KMS-11 (cell line): ENCODE measurements around the gene UCN2.

ENCODE experiments used
- H2AFZ ChIP-seq: fragments of 200-600 bp; sonication (generic); 2 replicates; pipeline ENCODE4 v1.6.1; 2016; ENCODE audit warnings: antibody characterized with exemption, mixed run types, low read depth
- H3K27ac ChIP-seq: fragments of 200-600 bp; sonication (generic); 2 replicates; pipeline ENCODE4 v1.6.1; 2016; ENCODE audit warnings: mild to moderate bottlenecking, mixed run types
- H3K27me3 ChIP-seq: fragments of 200-600 bp; sonication (generic); 2 replicates; pipeline ENCODE4 v1.6.1; 2017; ENCODE audit warnings: mild to moderate bottlenecking, low read depth, mixed run types, moderate library complexity; ENCODE audit not compliant: insufficient read depth
- H3K36me3 ChIP-seq: fragments of 200-600 bp; sonication (generic); 2 replicates; pipeline ENCODE4 v1.6.1; 2017; ENCODE audit warnings: mild to moderate bottlenecking, mixed run types; ENCODE audit not compliant: insufficient read depth
- H3K4me1 ChIP-seq: fragments of 200-600 bp; sonication (generic); 2 replicates; pipeline ENCODE4 v1.6.1; 2016; ENCODE audit warnings: mild to moderate bottlenecking, low read depth, mixed run types; ENCODE audit not compliant: poor library complexity, severe bottlenecking
- H3K4me2 ChIP-seq: fragments of 200-600 bp; sonication (generic); 2 replicates; pipeline ENCODE4 v1.7.0; 2016; ENCODE audit warnings: mild to moderate bottlenecking, mixed run types
- H3K4me3 ChIP-seq: fragments of 200-600 bp; sonication (generic); IDR thresholded peaks from 2 replicates; pipeline ENCODE4 v1.6.1; 2017; ENCODE audit warnings: low read depth, low read length, mixed read lengths; ENCODE audit not compliant: insufficient read depth
- H3K79me2 ChIP-seq: fragments of 200-600 bp; sonication (generic); 2 replicates; pipeline ENCODE4 v1.6.1; 2016; ENCODE audit warnings: low read depth, mixed run types; ENCODE audit not compliant: insufficient read depth
- H3K9ac ChIP-seq: fragments of 200-600 bp; sonication (generic); 2 replicates; pipeline ENCODE4 v1.6.1; 2016; ENCODE audit warnings: mild to moderate bottlenecking, mixed run types
- H4K20me1 ChIP-seq: fragments of 200-600 bp; sonication (generic); 2 replicates; pipeline ENCODE4 v1.6.1; 2016; ENCODE audit warnings: mild to moderate bottlenecking, mixed run types; ENCODE audit not compliant: insufficient read depth
- CTCF ChIP-seq: fragments of 200-600 bp; sonication (generic); conservative IDR thresholded peaks from 2 replicates; pipeline ENCODE4 v1.6.1; 2017; ENCODE audit warnings: low read depth, mild to moderate bottlenecking, antibody characterized with exemption, low read length, moderate library complexity, mixed read lengths

Gene UCN2

GRCh38 chr3:48565186-48565585, 1.6 kb upstream of the UCN2 start:
- H4K20me1 ChIP-seq = no peaks in the 10 kb centered on the region
- H3K9ac ChIP-seq = no peak overlapping the region
- no peaks in the 10 kb centered on the region for H3K4me1 ChIP-seq
- H3K36me3 ChIP-seq = no peaks in the 10 kb centered on the region
- TF ChIP-seq CTCF = no peak
- no peaks in the 10 kb centered on the region for H3K79me2 ChIP-seq
- H3K4me3 ChIP-seq = no peak overlapping the region
- H3K27me3 ChIP-seq = no peaks in the 10 kb centered on the region
- H3K27ac ChIP-seq = no peak overlapping the region
- H2AFZ ChIP-seq = no peak overlapping the region
- no peak overlapping the region for H3K4me2 ChIP-seq

DNA sequence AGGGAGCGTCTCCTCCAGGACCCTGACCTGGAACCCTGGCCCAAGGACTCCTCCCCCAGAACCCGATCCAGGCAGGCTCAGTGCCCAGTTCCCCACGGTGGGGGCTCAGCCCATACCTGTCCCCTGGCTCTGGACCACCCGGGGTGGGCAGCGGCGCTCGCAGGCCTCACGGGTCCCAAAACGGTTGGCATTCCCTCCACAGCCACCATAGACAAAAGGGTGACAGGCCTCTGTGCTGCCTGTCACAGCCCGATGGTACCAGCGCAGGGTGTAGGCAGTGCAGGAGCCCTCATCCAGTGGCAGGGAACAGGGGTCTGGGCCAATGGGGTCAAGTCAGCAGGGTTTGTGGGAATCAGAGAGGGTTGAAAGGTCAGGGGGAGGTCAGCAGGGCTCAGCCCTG, 1.1 kb upstream of the UCN2 start:
- no peak overlapping the region for H3K4me2 ChIP-seq
- TF ChIP-seq CTCF = no peak
- H3K4me3 ChIP-seq = no peak overlapping the region
- no peak overlapping the region for H3K9ac ChIP-seq
- H4K20me1 ChIP-seq = no peaks in the 10 kb centered on the region
- no peak overlapping the region for H3K27ac ChIP-seq
- H2AFZ ChIP-seq = no peak overlapping the region
- no peaks in the 10 kb centered on the region for H3K27me3 ChIP-seq
- H3K4me1 ChIP-seq = no peaks in the 10 kb centered on the region
- H3K36me3 ChIP-seq = no peaks in the 10 kb centered on the region
- no peaks in the 10 kb centered on the region for H3K79me2 ChIP-seq

- Histone ChIP-seq H3K36me3 (no peaks in the 10 kb centered on the region), H3K4me3 (no peak overlapping the region), H3K4me2 (no peak overlapping the region), H2AFZ (no peak overlapping the region), H4K20me1 (no peaks in the 10 kb centered on the region), H3K79me2 (no peaks in the 10 kb centered on the region), H3K27ac (no peak overlapping the region), H3K9ac (no peak overlapping the region), H3K4me1 (no peaks in the 10 kb centered on the region), H3K27me3 (no peaks in the 10 kb centered on the region)
- TF ChIP-seq CTCF = no peak
Observed at GRCh38 chr3:48564022-48564421, 441 bp upstream of the UCN2 start.

- no peak overlapping the region for H3K27ac ChIP-seq
- no peak overlapping the region for H3K4me3 ChIP-seq
- no peak overlapping the region for H3K4me2 ChIP-seq
Observed at GRCh38 chr3:48562367-48563095, 1.1 kb downstream of the UCN2 start.

More at GRCh38 chr3:48562367-48563095, 1.1 kb downstream of the UCN2 start:
- Histone ChIP-seq H3K4me1 (peaks cover 3% of the 10 kb centered on the region), H3K79me2 (no peaks in the 10 kb centered on the region), H3K36me3 (no peaks in the 10 kb centered on the region), H3K9ac (no peak overlapping the region), H4K20me1 (no peaks in the 10 kb centered on the region), H2AFZ (no peak overlapping the region), H3K27me3 (no peaks in the 10 kb centered on the region)
- TF ChIP-seq CTCF = no peak
